HEK293 (cell line): ENCODE data around the gene PRPF31.

Source experiments
- AEBP2 ChIP-seq: fragments of 450-650 bp; formaldehyde crosslinking; IDR thresholded peaks from 2 replicates; pipeline ENCODE4 v1.5.1; 2016; ENCODE audit warnings: missing biosample characterization, missing genetic modification characterization, borderline replicate concordance
- FEZF1 ChIP-seq: fragments of 450-650 bp; formaldehyde crosslinking; IDR thresholded peaks from 2 replicates; pipeline ENCODE4 v1.5.1; 2016; ENCODE audit warnings: missing biosample characterization, missing genetic modification characterization
- GLIS1 ChIP-seq: fragments of 450-650 bp; formaldehyde crosslinking; IDR thresholded peaks from 2 replicates; pipeline ENCODE4 v1.5.1; 2016; ENCODE audit warnings: missing biosample characterization, missing genetic modification characterization
- HOXC10 ChIP-seq: sonication (generic); formaldehyde crosslinking; IDR thresholded peaks from 2 replicates; pipeline ENCODE4 v1.8.1; 2023; ENCODE audit warnings: mild to moderate bottlenecking, missing genetic modification reagents
- KLF8 ChIP-seq: fragments of 450-650 bp; formaldehyde crosslinking; IDR thresholded peaks from 2 replicates; pipeline ENCODE4 v1.5.1; 2016; ENCODE audit warnings: missing biosample characterization, missing genetic modification characterization
- OSR2 ChIP-seq: fragments of 450-650 bp; formaldehyde crosslinking; IDR thresholded peaks from 2 replicates; pipeline ENCODE4 v1.5.1; 2016; ENCODE audit warnings: missing biosample characterization, missing genetic modification characterization
- PRDM2 ChIP-seq: fragments of 450-650 bp; formaldehyde crosslinking; IDR thresholded peaks from 2 replicates; pipeline ENCODE4 v1.5.1; 2016; ENCODE audit warnings: missing biosample characterization, missing genetic modification characterization, borderline replicate concordance
- PRDM4 ChIP-seq: fragments of 450-650 bp; formaldehyde crosslinking; IDR thresholded peaks from 2 replicates; pipeline ENCODE4 v1.5.1; 2017; ENCODE audit warnings: missing biosample characterization, missing genetic modification characterization
- SCRT1 ChIP-seq: fragments of 450-650 bp; formaldehyde crosslinking; IDR thresholded peaks from 2 replicates; pipeline ENCODE4 v1.5.1; 2016; ENCODE audit warnings: missing biosample characterization, missing genetic modification characterization, borderline replicate concordance
- SETDB1 ChIP-seq: IDR thresholded peaks from one replicate; pipeline ENCODE4 v1.6.1; 2017; ENCODE audit warnings: mild to moderate bottlenecking, low read length, moderate library complexity, mixed read lengths; ENCODE audit not compliant: insufficient read length
- TCF7L2 ChIP-seq: IDR thresholded peaks from 2 replicates; pipeline ENCODE4 v1.6.1; 2011; ENCODE audit warnings: low read depth, mild to moderate bottlenecking, inconsistent platforms, low read length, moderate library complexity, borderline replicate concordance
- ZBTB26 ChIP-seq: fragments of 450-650 bp; formaldehyde crosslinking; optimal IDR thresholded peaks from 2 replicates; pipeline ENCODE3; 2016; ENCODE audit warnings: missing biosample characterization, mild to moderate bottlenecking, missing genetic modification characterization
- ZBTB49 ChIP-seq: fragments of 450-650 bp; formaldehyde crosslinking; IDR thresholded peaks from 2 replicates; pipeline ENCODE4 v1.5.1; 2016; ENCODE audit warnings: missing biosample characterization, missing genetic modification characterization, low read depth
- ZFHX2 ChIP-seq: fragments of 450-650 bp; formaldehyde crosslinking; conservative IDR thresholded peaks from 2 replicates; pipeline ENCODE4 v1.5.1; 2016; ENCODE audit warnings: missing biosample characterization, missing genetic modification characterization
- ZNF132 ChIP-seq: fragments of 450-650 bp; formaldehyde crosslinking; IDR thresholded peaks from 2 replicates; pipeline ENCODE4 v1.5.1; 2017; ENCODE audit warnings: missing biosample characterization, missing genetic modification characterization, borderline replicate concordance
- ZNF169 ChIP-seq: fragments of 450-650 bp; formaldehyde crosslinking; IDR thresholded peaks from 2 replicates; pipeline ENCODE4 v1.5.1; 2016; ENCODE audit warnings: missing biosample characterization, missing genetic modification characterization
- ZNF174 ChIP-seq: fragments of 450-650 bp; formaldehyde crosslinking; IDR thresholded peaks from 2 replicates; pipeline ENCODE4 v1.5.0; 2017; ENCODE audit warnings: missing biosample characterization, mild to moderate bottlenecking, missing genetic modification characterization
- ZNF184 ChIP-seq: fragments of 450-650 bp; IDR thresholded peaks from 2 replicates; pipeline ENCODE4 v1.5.1; 2018; ENCODE audit warnings: missing biosample characterization, mild to moderate bottlenecking, missing genetic modification characterization
- ZNF398 ChIP-seq: fragments of 450-650 bp; formaldehyde crosslinking; IDR thresholded peaks from 2 replicates; pipeline ENCODE4 v1.5.1; 2017; ENCODE audit warnings: missing biosample characterization, missing genetic modification characterization
- ZNF707 ChIP-seq: fragments of 450-650 bp; formaldehyde crosslinking; IDR thresholded peaks from 2 replicates; pipeline ENCODE4 v1.5.1; 2016; ENCODE audit warnings: missing biosample characterization, missing genetic modification characterization
- ZSCAN4 ChIP-seq: fragments of 450-650 bp; formaldehyde crosslinking; IDR thresholded peaks from 2 replicates; pipeline ENCODE4 v1.5.1; 2017; ENCODE audit warnings: missing biosample characterization, missing genetic modification characterization

PRPF31 gene

GRCh38 chr19:54102421-54103169 is 13.0 kb upstream of the PRPF31 start, which contains the start of gene NDUFA3 (continued):
- TF ChIP-seq PRDM2 (tag by site-specific recombination): no peak
- TF ChIP-seq ZFHX2: no peak
- TF ChIP-seq ZNF398 (tag by site-specific recombination): no peak; the same call in 1 of the 2 replicates
- TF ChIP-seq OSR2: no peak
- 0 out of 2 replicates have a peak, but pooled peaks have one; percentile 26 for TF ChIP-seq PRDM4 (tag by site-specific recombination)
- no peak for TF ChIP-seq ZNF132 (tag by site-specific recombination)
- TF ChIP-seq HOXC10 (CRISPR knock-in tag): 0 out of 2 replicates have a peak, but pooled peaks have one; percentile 74
- no peak for TF ChIP-seq AEBP2
- TF ChIP-seq ZNF174 (tag by site-specific recombination): no peak
- no peak for TF ChIP-seq FEZF1 (tag by site-specific recombination)
- no peak for TF ChIP-seq ZNF184
- TF ChIP-seq ZNF169 (tag by site-specific recombination): no peak
- TF ChIP-seq ZBTB26 (tag by site-specific recombination): peak; percentile 91
- TF ChIP-seq GLIS1 (tag by site-specific recombination): no peak; the same call in 1 of the 2 replicates
- no peak for TF ChIP-seq SETDB1
- TF ChIP-seq SCRT1 (tag by site-specific recombination): no peak
- TF ChIP-seq KLF8: no peak; the same call in 1 of the 2 replicates
- TF ChIP-seq ZNF707: no peak
- no peak for TF ChIP-seq TCF7L2
- no peak for TF ChIP-seq ZSCAN4 (tag by site-specific recombination)
- TF ChIP-seq ZBTB49 (tag by site-specific recombination): no peak
